ENCODE results near the gene NRG2. TPM values are rescaled to one million over a fixed set of nuclear protein-coding genes. Genes with fewer than 3 reads are reported as not detected.

Gene NRG2
- total and polyA plus RNA-seq, 2 of the 8 experiments (the other 6 are each of a cell fraction or from before 2014, with no cell fraction given): 0.27 to 0.54 TPM

- CTCF ChIA-PET (ENCODE audit: partially characterized antibody): interaction anchor here (1.0 to 2.8 kb wide), 11 partner anchors 12 to 120 kb away, joined by 3 to 28 read pairs (median 6); partner anchors contain the start of gene PSD2
- 14% methylated on average over 41 of the region's 43 CpGs; no CpG with 5 or more reads in 1 of the 2 experiments for WGBS, 2 experiments (ENCODE audit: extremely low coverage in 1 of 2, insufficient coverage in 1 of 2, insufficient read length in 1 of 2, insufficient replicate concordance in 2 of 2, low coverage in 1 of 2, low lambda C conversion rate in 2 of 2, missing lambda C conversion rate in 1 of 2)
Measured at GRCh38 chr5:139848508-139849100, 194.5 kb downstream of the NRG2 start.

More at GRCh38 chr5:139848508-139849100, 194.5 kb downstream of the NRG2 start:
- TF ChIP-seq SIN3A (conservative IDR thresholded peaks at IDR 0.05 in 1 of 2, IDR thresholded peaks at IDR 0.05 in 1 of 2; ENCODE audit: low read depth in 1 of 2, low read length in 2 of 2): no peak; a peak in 1 of 4 replicates
- no peak for TF ChIP-seq GTF2F1 (IDR thresholded peaks at IDR 0.05; ENCODE audit: borderline replicate concordance, low read depth, low read length)
- peak; percentile 33; the same call in 1 of the 2 replicates for TF ChIP-seq BACH1 (IDR thresholded peaks at IDR 0.05; ENCODE audit: low read length)
- TF ChIP-seq MAX (IDR thresholded peaks at IDR 0.05): peak; percentile 18; the same call in 1 of the 2 replicates
- no peak for TF ChIP-seq YY1 (IDR thresholded peaks at IDR 0.05; ENCODE audit: low read depth, low read length)
- no peak for TF ChIP-seq CHD1 (IDR thresholded peaks at IDR 0.05; ENCODE audit: low read depth, low read length)
- TF ChIP-seq HDAC6 (IDR thresholded peaks at IDR 0.05; ENCODE audit: low read depth, low read length): no peak
- TF ChIP-seq ASH2L (IDR thresholded peaks at IDR 0.05; ENCODE audit: low read length): peak; percentile 34
- DNase-seq (ENCODE audit: low read depth in 1 of 2, low spot score in 2 of 2) (peak in 1 of 2 experiments; percentile 74), FAIRE-seq (no peak)
- no peak overlapping the region; the same call in 1 of the 2 replicates for H4K8ac ChIP-seq (ENCODE audit: extremely low read depth, insufficient read depth, low read length)
- H3K27ac ChIP-seq (ENCODE audit: low read depth, low read length): no peak overlapping the region
- H2BK20ac ChIP-seq (ENCODE audit: low read length): no peak overlapping the region
- H3K27me3 ChIP-seq (replicated peaks in 1 of 4; ENCODE audit: control insufficient read depth in 3 of 4, extremely low read depth in 1 of 4, insufficient read depth in 3 of 4, low read length in 3 of 4): peaks cover 16 to 55% (median 49%) of the 10 kb centered on the region in 4 experiments
- no peak overlapping the region for H3K14ac ChIP-seq (ENCODE audit: insufficient read length)
- peak overlapping the region; percentile 62 to 87 for H3K4me2 ChIP-seq (ENCODE audit: insufficient read depth in 1 of 2, low read depth in 2 of 2, low read length in 2 of 2)
- no peak overlapping the region for H4K5ac ChIP-seq (ENCODE audit: insufficient read length, low read depth, low read length)
- no peak overlapping the region for H2BK5ac ChIP-seq (ENCODE audit: low read depth, low read length)
- no peak overlapping the region for H3K23ac ChIP-seq (ENCODE audit: insufficient read length)
- peaks cover 0 to 2% (median 1%) of the 10 kb centered on the region in 4 experiments; a peak in 5 of 7 replicates for H3K4me1 ChIP-seq (replicated peaks in 1 of 4; ENCODE audit: control insufficient read depth in 3 of 4, insufficient read depth in 4 of 4, low read length in 3 of 4)
- H3K9me3 ChIP-seq (ENCODE audit: insufficient read depth in 2 of 2, low read depth in 1 of 2, low read length in 1 of 2): no peaks in the 10 kb centered on the region
- no peak overlapping the region; the same call in 1 of the 2 replicates for H2AK5ac ChIP-seq (ENCODE audit: low read depth, low read length)
- H3K4ac ChIP-seq (replicated peaks; ENCODE audit: insufficient read length, low read depth, low read length): no peak overlapping the region
- peak overlapping the region; percentile 40 to 81 (median 46) for H3K4me3 ChIP-seq (ENCODE audit: extremely low read depth in 1 of 4, insufficient read depth in 2 of 4, low read depth in 3 of 4, low read length in 4 of 4)
- no peaks in the 10 kb centered on the region for H3K36me3 ChIP-seq (ENCODE audit: control insufficient read depth in 2 of 4, insufficient read depth in 4 of 4, low read length in 3 of 4)
- peak overlapping the region; percentile 44; the same call in 1 of the 2 replicates for H2BK12ac ChIP-seq (ENCODE audit: low read depth, low read length)
- no peak overlapping the region for H4K91ac ChIP-seq (replicated peaks; ENCODE audit: insufficient read length, low read length)
- no peak overlapping the region for H2BK15ac ChIP-seq (ENCODE audit: low read length)
- H3K23me2 ChIP-seq (ENCODE audit: low read depth, low read length): peaks cover 8% of the 10 kb centered on the region; the same call in 1 of the 2 replicates
- H3K79me2 ChIP-seq (ENCODE audit: control insufficient read depth in 1 of 2, insufficient read depth in 2 of 2, low read length in 2 of 2): no peaks in the 10 kb centered on the region
- POLR2A ChIA-PET (ENCODE audit: partially characterized antibody): interaction anchor here (0.8 kb wide), 1 partner anchor 11 kb away, joined by 3 read pairs; no protein-coding TSS in a partner anchor
- no peak overlapping the region for H3K56ac ChIP-seq (replicated peaks; ENCODE audit: insufficient read length, low read depth, low read length)
- peaks cover 3 to 7% of the 10 kb centered on the region in 2 experiments for H4K20me1 ChIP-seq (replicated peaks in 1 of 2; ENCODE audit: control insufficient read depth in 1 of 2, insufficient read depth in 2 of 2, low read length in 2 of 2)
- no peak overlapping the region for H3K9ac ChIP-seq (replicated peaks in 1 of 4; ENCODE audit: extremely low read depth in 1 of 4, low read depth in 3 of 4, low read length in 3 of 4)
- H2AFZ ChIP-seq (ENCODE audit: low read length): no peak overlapping the region
- no peak overlapping the region for H2BK120ac ChIP-seq (replicated peaks; ENCODE audit: low read depth, low read length)
- no peak overlapping the region; the same call in 1 of the 2 replicates for H3K18ac ChIP-seq (ENCODE audit: extremely low read depth, low read length)
- H3K79me1 ChIP-seq (ENCODE audit: low read depth, low read length): no peaks in the 10 kb centered on the region

All from H1 (cell line).